Neural crest cell (in vitro differentiated cells): Measurements from ENCODE around the gene BSPRY. TPM values are rescaled to one million over a fixed set of nuclear protein-coding genes. Genes with fewer than 3 reads are reported as not detected.

Source experiments
- DNase-seq: peaks from one replicate; pipeline ENCODE4 v3.0.0; 2021; ENCODE audit warnings: low read depth, mixed read lengths, low spot score
- H3K27ac Mint-ChIP-seq: one replicate; pipeline ENCODE4 v1.8.0; 2021; ENCODE audit warnings: mild to moderate bottlenecking, mixed read lengths; ENCODE audit not compliant: unreplicated experiment
- H3K27me3 Mint-ChIP-seq: 2 replicates; pipeline ENCODE4 v1.8.0; 2021; ENCODE audit warnings: low read depth, mild to moderate bottlenecking, mixed read lengths
- H3K36me3 Mint-ChIP-seq: 2 replicates; pipeline ENCODE4 v1.8.0; 2021; ENCODE audit warnings: low read depth, mild to moderate bottlenecking, mixed read lengths
- H3K4me1 Mint-ChIP-seq: 2 replicates; pipeline ENCODE4 v1.8.0; 2021; ENCODE audit warnings: mixed read lengths
- H3K4me3 Mint-ChIP-seq: one replicate; pipeline ENCODE4 v1.8.0; 2021; ENCODE audit warnings: mild to moderate bottlenecking, mixed read lengths
- H3K9me3 Mint-ChIP-seq: 2 replicates; pipeline ENCODE4 v1.8.0; 2021; ENCODE audit warnings: mixed read lengths
- CTCF ChIP-seq: fragments of 200-600 bp; sonication (generic); conservative IDR thresholded peaks from 2 replicates; pipeline ENCODE4 v1.5.0; 2021; ENCODE audit warnings: antibody characterized with exemption, mild to moderate bottlenecking
- long read RNA-seq: library from polyadenylated mRNA; unstranded; transcript quantifications from one replicate; pipeline ENCODE4 v2.0.0, GENCODE V29; 2020
- total RNA-seq: library from RNA; stranded (reverse); gene quantifications from 2 replicates; pipeline ENCODE4 v1.2.1, GENCODE V29; 2021

BSPRY gene
- total RNA-seq = not detected in 2 replicates
- long read RNA-seq = 0 reads

- Mint-ChIP-seq H3K36me3 (no peaks in the 10 kb centered on the region), H3K4me1 (peaks cover 14% of the 10 kb centered on the region), H3K4me3 (peak within 1 kb of the TSS; percentile 60), H3K9me3 (no peaks in the 10 kb centered on the region), H3K27me3 (peaks cover 78% of the 10 kb centered on the region), H3K27ac (no peak within 1 kb of the TSS)
- TF ChIP-seq CTCF = no peak
- no peak for DNase-seq
Measured at GRCh38 chr9:113349445-113350094, at the start of gene BSPRY. TSS of gene BSPRY (plus strand) at chr9:113349541. CDS start at chr9:113349580, 39 bp downstream.

- no peak overlapping the region for H3K27ac Mint-ChIP-seq
- no peak for TF ChIP-seq CTCF
- H3K9me3 Mint-ChIP-seq = no peaks in the 10 kb centered on the region
- H3K36me3 Mint-ChIP-seq = no peaks in the 10 kb centered on the region
- DNase-seq = no peak
- H3K27me3 Mint-ChIP-seq = peaks cover 16% of the 10 kb centered on the region
- H3K4me1 Mint-ChIP-seq = peaks cover 6% of the 10 kb centered on the region
- H3K4me3 Mint-ChIP-seq = no peak overlapping the region
Measured at GRCh38 chr9:113299800-113300292, 49.5 kb upstream of the BSPRY start.

GRCh38 chr9:113301548-113301947, 47.8 kb upstream of the BSPRY start:
- Mint-ChIP-seq H3K27ac (no peak overlapping the region), H3K27me3 (peaks cover 16% of the 10 kb centered on the region), H3K4me3 (no peak overlapping the region)

GRCh38 chr9:113302792-113303418, 46.4 kb upstream of the BSPRY start, which contains the start of gene RNF183:
TSS of gene RNF183 (minus strand) at chr9:113303376. CDS start at chr9:113298184, 5,192 bp downstream.
- H3K27ac Mint-ChIP-seq = no peak within 1 kb of the TSS

More at GRCh38 chr9:113301548-113301947, 47.8 kb upstream of the BSPRY start:
- Mint-ChIP-seq H3K9me3 (no peaks in the 10 kb centered on the region), H3K4me1 (peaks cover 6% of the 10 kb centered on the region), H3K36me3 (no peaks in the 10 kb centered on the region)
- no peak for TF ChIP-seq CTCF
- DNase-seq = no peak

GRCh38 chr9:113306566-113306965, 42.8 kb upstream of the BSPRY start:
- Mint-ChIP-seq H3K9me3 (no peaks in the 10 kb centered on the region), H3K36me3 (no peaks in the 10 kb centered on the region), H3K4me3 (no peak overlapping the region), H3K27me3 (peaks cover 7% of the 10 kb centered on the region), H3K4me1 (peaks cover 6% of the 10 kb centered on the region), H3K27ac (no peak overlapping the region)
- no peak for DNase-seq
- TF ChIP-seq CTCF = no peak

More at GRCh38 chr9:113302792-113303418, 46.4 kb upstream of the BSPRY start, which contains the start of gene RNF183:
- Mint-ChIP-seq H3K9me3 (no peaks in the 10 kb centered on the region), H3K36me3 (no peaks in the 10 kb centered on the region), H3K4me1 (peaks cover 6% of the 10 kb centered on the region), H3K27me3 (peaks cover 16% of the 10 kb centered on the region), H3K4me3 (no peak within 1 kb of the TSS)
- DNase-seq = no peak
- no peak for TF ChIP-seq CTCF
